ENCODE measurements around the gene CFAP299.

DNA sequence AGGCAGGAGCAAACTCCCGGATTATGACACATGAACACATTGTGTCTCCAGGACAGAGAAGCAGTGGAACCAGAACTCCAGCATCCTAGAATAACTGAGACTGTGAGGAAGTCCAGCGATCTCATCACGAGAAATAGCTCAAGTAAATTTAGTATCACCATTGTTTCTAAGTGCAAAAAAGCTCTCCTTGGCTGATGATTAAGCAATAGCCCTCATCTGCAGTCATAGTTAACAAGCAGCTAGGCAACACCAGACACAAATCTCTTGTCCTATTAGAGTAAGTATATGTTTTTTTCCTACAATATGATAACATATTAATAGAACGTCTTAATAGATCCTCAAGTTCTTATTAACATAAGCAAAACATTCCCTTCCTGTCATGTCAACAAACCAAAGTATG, 2.4 kb upstream of the CFAP299 start:
- TF ChIP-seq CTCF (conservative IDR thresholded peaks at IDR 0.05; ENCODE audit: low read depth, low read length) (no peak), EZH2 (IDR thresholded peaks at IDR 0.05; ENCODE audit: borderline replicate concordance, low read depth, low read length, poor library complexity, severe bottlenecking) (no peak)
